NCI-H2081 (cell line): Measurements from ENCODE around the gene PHACTR1.

Experiments used
- DNase-seq, 2 experiments: peaks; one replicate each; lab custom pipeline; 2025; lab: John Stamatoyannopoulos, UW

PHACTR1 gene

GRCh38 chr6:12947967-12948366, 231.4 kb downstream of the PHACTR1 start:
- no peak for DNase-seq

GRCh38 chr6:12950976-12951375, 234.4 kb downstream of the PHACTR1 start:
- no peak for DNase-seq

GRCh38 chr6:12951415-12951814, 234.8 kb downstream of the PHACTR1 start:
- DNase-seq, result no peak

- peak in 1 of 2 experiments; percentile 54 for DNase-seq
Observed at GRCh38 chr6:12952318-12952717, 235.8 kb downstream of the PHACTR1 start.

GRCh38 chr6:12955956-12956355, 239.4 kb downstream of the PHACTR1 start:
- DNase-seq, result no peak

- DNase-seq, result no peak
Observed at GRCh38 chr6:12956991-12957320, 240.4 kb downstream of the PHACTR1 start.

- no peak for DNase-seq
Observed at GRCh38 chr6:12957321-12958051, 240.9 kb downstream of the PHACTR1 start.

GRCh38 chr6:12958052-12958706, 241.6 kb downstream of the PHACTR1 start:
- no peak for DNase-seq

GRCh38 chr6:12961761-12962160, 245.2 kb downstream of the PHACTR1 start:
- no peak for DNase-seq

GRCh38 chr6:12962529-12962928, 246.0 kb downstream of the PHACTR1 start:
- DNase-seq, result no peak

- no peak for DNase-seq
Observed at GRCh38 chr6:12962987-12963386, 246.4 kb downstream of the PHACTR1 start.

GRCh38 chr6:12963567-12963966, 247.0 kb downstream of the PHACTR1 start:
- DNase-seq, result no peak

- DNase-seq, result no peak
Observed at GRCh38 chr6:12967686-12968085, 251.1 kb downstream of the PHACTR1 start.

GRCh38 chr6:12968290-12968689, 251.7 kb downstream of the PHACTR1 start:
- no peak for DNase-seq

- no peak for DNase-seq
Observed at GRCh38 chr6:12968839-12969558, 252.4 kb downstream of the PHACTR1 start.

- no peak for DNase-seq
Observed at GRCh38 chr6:12969966-12970365, 253.4 kb downstream of the PHACTR1 start.

- DNase-seq, result no peak
Observed at GRCh38 chr6:12973386-12973785, 256.8 kb downstream of the PHACTR1 start.

- no peak for DNase-seq
Observed at GRCh38 chr6:12974551-12974950, 258.0 kb downstream of the PHACTR1 start.

GRCh38 chr6:12976366-12976765, 259.8 kb downstream of the PHACTR1 start:
- no peak for DNase-seq

- DNase-seq, result no peak
Observed at GRCh38 chr6:12977206-12977605, 260.6 kb downstream of the PHACTR1 start.

GRCh38 chr6:12977806-12978205, 261.2 kb downstream of the PHACTR1 start:
- no peak for DNase-seq

GRCh38 chr6:12980741-12981140, 264.2 kb downstream of the PHACTR1 start:
- DNase-seq, result no peak

- DNase-seq, result no peak
Observed at GRCh38 chr6:12984776-12985175, 268.2 kb downstream of the PHACTR1 start.
